CD14-positive monocyte (primary cell): ENCODE results near the gene CHCHD6. TPM values are rescaled to one million over a fixed set of nuclear protein-coding genes. Genes with fewer than 3 reads are reported as not detected.

Experiments used
- DNase-seq, 3 donors: peaks; one replicate each; pipeline ENCODE4 v3.0.0-alpha.2; 2011 to 2022
- H2AFZ ChIP-seq: 2 replicates; pipeline ENCODE4 v1.6.0; 2012; ENCODE audit warnings: mild to moderate bottlenecking, low read depth, low read length, inconsistent platforms; ENCODE audit not compliant: insufficient read depth, poor library complexity, severe bottlenecking
- H3K27ac ChIP-seq, 2 donors: 1 replicate in 1 of 2; 2 replicates in 1 of 2; pipeline ENCODE4 v1.5.1; 2012 to 2013; ENCODE audit warnings: low read length in 2 of 2, control low read depth in 1 of 2, inconsistent platforms in 1 of 2, low read depth in 1 of 2, mild to moderate bottlenecking in 1 of 2
- H3K27me3 ChIP-seq, 2 donors: one replicate each; pipeline versions ENCODE4 v1.6.0 to v1.6.1; 2011 to 2013; ENCODE audit warnings: low read length in 2 of 2; ENCODE audit not compliant: control insufficient read depth in 2 of 2, insufficient read depth in 2 of 2
- H3K36me3 ChIP-seq, 2 donors: replicated peaks in 1 of 2; 1 replicate in 1 of 2; 2 replicates in 1 of 2; pipeline versions ENCODE4 v1.5.1 to v1.6.1; 2012 to 2013; ENCODE audit warnings: low read length in 2 of 2, control low read depth in 1 of 2, inconsistent platforms in 1 of 2, mild to moderate bottlenecking in 1 of 2; ENCODE audit not compliant: insufficient read depth in 2 of 2, control insufficient read depth in 1 of 2
- H3K4me1 ChIP-seq, 2 donors: 1 replicate in 1 of 2; 2 replicates in 1 of 2; pipeline versions ENCODE4 v1.5.1 to v1.6.1; 2012 to 2013; ENCODE audit warnings: low read length in 2 of 2, control low read depth in 1 of 2, inconsistent platforms in 1 of 2, mild to moderate bottlenecking in 1 of 2, moderate library complexity in 1 of 2; ENCODE audit not compliant: insufficient read depth in 2 of 2, control insufficient read depth in 1 of 2
- H3K4me2 ChIP-seq: replicated peaks from 2 replicates; pipeline ENCODE3; 2012; ENCODE audit warnings: low read length, moderate library complexity, mild to moderate bottlenecking; ENCODE audit not compliant: poor library complexity, severe bottlenecking; ENCODE audit errors: extremely low read depth
- H3K4me3 ChIP-seq, 3 experiments: fragments of 200-600 bp in 1 of 3; sonication (generic) in 1 of 3; replicated peaks in 1 of 3; 1 replicate in 2 of 3; 2 replicates in 1 of 3; pipeline ENCODE4 v1.5.1; 2011 to 2013; ENCODE audit warnings: low read length in 3 of 3, mild to moderate bottlenecking in 3 of 3, control low read depth in 2 of 3, low read depth in 2 of 3, inconsistent platforms in 1 of 3, moderate library complexity in 1 of 3
- H3K79me2 ChIP-seq: 2 replicates; pipeline ENCODE4 v1.6.0; 2012; ENCODE audit warnings: mild to moderate bottlenecking, control low read depth, inconsistent platforms, low read length, moderate library complexity; ENCODE audit not compliant: insufficient read depth
- H3K9ac ChIP-seq: 2 replicates; pipeline ENCODE4 v1.6.0; 2017; ENCODE audit warnings: low read length, mild to moderate bottlenecking; ENCODE audit not compliant: insufficient read depth, poor library complexity, severe bottlenecking
- H3K9me3 ChIP-seq, 2 donors: replicated peaks in 1 of 2; 1 replicate in 1 of 2; 2 replicates in 1 of 2; pipeline versions ENCODE4 v1.5.1 to v1.6.1; 2012 to 2013; ENCODE audit warnings: low read length in 2 of 2, control low read depth in 1 of 2; ENCODE audit not compliant: control insufficient read depth in 1 of 2, insufficient read depth in 1 of 2
- H4K20me1 ChIP-seq: 2 replicates; pipeline ENCODE4 v1.6.0; 2012; ENCODE audit warnings: mild to moderate bottlenecking, low read length, control low read depth, moderate library complexity; ENCODE audit not compliant: insufficient read depth
- H3K27ac Mint-ChIP-seq, 7 donors: one replicate each; pipeline ENCODE4 v1.8.0; 2020; ENCODE audit warnings: mild to moderate bottlenecking in 7 of 7, mixed read lengths in 7 of 7, moderate library complexity in 6 of 7, inconsistent platforms in 2 of 7
- H3K27me3 Mint-ChIP-seq, 3 donors: one replicate each; pipeline ENCODE4 v1.8.0; 2021 to 2022; ENCODE audit warnings: low read depth in 3 of 3, mild to moderate bottlenecking in 3 of 3, mixed read lengths in 3 of 3, moderate library complexity in 3 of 3, inconsistent platforms in 1 of 3
- H3K36me3 Mint-ChIP-seq, 2 donors: one replicate each; pipeline ENCODE4 v1.8.0; 2020; ENCODE audit warnings: mixed read lengths in 2 of 2, inconsistent platforms in 1 of 2, mild to moderate bottlenecking in 1 of 2
- H3K4me1 Mint-ChIP-seq: one replicate; pipeline ENCODE4 v1.8.0; 2020; ENCODE audit warnings: mild to moderate bottlenecking, mixed read lengths
- H3K4me3 Mint-ChIP-seq, 2 donors: one replicate each; pipeline ENCODE4 v1.8.0; 2020; ENCODE audit warnings: mild to moderate bottlenecking in 2 of 2, mixed read lengths in 2 of 2, moderate library complexity in 1 of 2
- H3K9me3 Mint-ChIP-seq, 7 donors: one replicate each; pipeline ENCODE4 v1.8.0; 2020 to 2022; ENCODE audit warnings: mixed read lengths in 7 of 7, mild to moderate bottlenecking in 6 of 7, moderate library complexity in 6 of 7, inconsistent platforms in 2 of 7
- CTCF ChIP-seq: fragments of 200-600 bp; IDR thresholded peaks from one replicate; pipeline ENCODE4 v1.8.0; 2022; ENCODE audit warnings: antibody characterized with exemption, mild to moderate bottlenecking
- WGBS: methylation state at CpG from one replicate; pipeline ENCODE4 v1.1.5; 2013; ENCODE audit warnings: missing lambda C conversion rate; ENCODE audit not compliant: insufficient coverage; 5-methylcytosine and 5-hydroxymethylcytosine counted together
- intact Hi-C, 2 donors: fragments of 100-400 bp; cut with micrococcal nuclease; formaldehyde crosslinking; loops; one replicate each; pipeline versions ENCODE4 v1.15.0 to v1.15.1; 2023
- polyA plus RNA-seq, 3 donors: library from polyadenylated mRNA; depleted of rRNA in 1 of 3; unstranded in 2 of 3; stranded (reverse) in 1 of 3; fragments of 300-500 nt in 2 of 3; fragments of >200 nt in 1 of 3; fragmentation: Illumina TruSeq in 2 of 3; gene quantifications; 1 replicate in 2 of 3; 2 replicates in 1 of 3; pipeline ENCODE4 v1.2.3, GENCODE V29; 2012 to 2021

The CHCHD6 gene
- polyA plus RNA-seq, 3 donors = 1.1 to 1.8 (median 1.8) TPM

- Histone ChIP-seq H4K20me1 (no peaks in the 10 kb centered on the region), H3K4me2 (no peak overlapping the region), H3K27ac (no peak overlapping the region), H2AFZ (no peak overlapping the region), H3K79me2 (no peaks in the 10 kb centered on the region), H3K36me3 (no peaks in the 10 kb centered on the region), H3K27me3 (peaks cover 0 to 26% of the 10 kb centered on the region in 2 donors), H3K4me1 (peaks cover 7 to 15% of the 10 kb centered on the region in 2 donors), H3K9me3 (no peaks in the 10 kb centered on the region), H3K9ac (no peak overlapping the region), H3K4me3 (no peak overlapping the region)
- Mint-ChIP-seq H3K9me3 (peaks cover 0 to 3% (median 0%) of the 10 kb centered on the region in 7 donors), H3K27me3 (peaks cover 14 to 55% (median 53%) of the 10 kb centered on the region in 3 donors), H3K36me3 (no peaks in the 10 kb centered on the region), H3K4me1 (peaks cover 12% of the 10 kb centered on the region), H3K4me3 (peak overlapping the region in 1 of 2 donors; percentile 39), H3K27ac (peak overlapping the region in 2 of 7 donors; percentile 0 to 45)
- peak in 1 of 3 donors; percentile 15 for DNase-seq
- WGBS = 18% methylated on average over 6 of the region's 8 CpGs
- no peak for TF ChIP-seq CTCF
- intact Hi-C loops = no loop called here
Measured at GRCh38 chr3:126947429-126947828, 243.4 kb downstream of the CHCHD6 start.

GRCh38 chr3:126948980-126949535 is 245.0 kb downstream of the CHCHD6 start:
- Mint-ChIP-seq H3K4me1 (peaks cover 12% of the 10 kb centered on the region), H3K4me3 (peak overlapping the region in 1 of 2 donors; percentile 61), H3K27ac (peak overlapping the region in 1 of 7 donors; percentile 43), H3K36me3 (no peaks in the 10 kb centered on the region), H3K27me3 (peaks cover 13 to 48% (median 46%) of the 10 kb centered on the region in 3 donors), H3K9me3 (peaks cover 0 to 3% (median 0%) of the 10 kb centered on the region in 7 donors)
- Histone ChIP-seq H3K27me3 (peaks cover 0 to 21% of the 10 kb centered on the region in 2 donors), H3K4me2 (no peak overlapping the region), H3K27ac (no peak overlapping the region), H3K4me3 (no peak overlapping the region), H3K79me2 (no peaks in the 10 kb centered on the region), H3K4me1 (peaks cover 7 to 15% of the 10 kb centered on the region in 2 donors), H2AFZ (no peak overlapping the region), H4K20me1 (no peaks in the 10 kb centered on the region), H3K9me3 (no peaks in the 10 kb centered on the region), H3K9ac (no peak overlapping the region), H3K36me3 (no peaks in the 10 kb centered on the region)
- intact Hi-C loops = no loop called here
- DNase-seq = no peak
- WGBS = 97% methylated on average over 14 of the region's 14 CpGs
- TF ChIP-seq CTCF = no peak
